Tibial nerve (tissue), 3 donors: ENCODE results near the gene SCN7A.

Source experiments
- POLR2A ChIP-seq, 2 donors: fragments of 450-650 bp; IDR thresholded peaks; one replicate each; pipeline ENCODE4 v1.6.1; 2017; ENCODE audit warnings: antibody characterized with exemption in 2 of 2, mild to moderate bottlenecking in 2 of 2, moderate library complexity in 2 of 2
- TF ChIP-seq, protein P1 (sequence below), 5 experiments: fragments of 200-600 bp in 3 of 5; fragments of 450-650 bp in 2 of 5; sonication (generic) in 3 of 5; IDR thresholded peaks; one replicate each; pipeline ENCODE4 v1.5.1; 2016 to 2019; ENCODE audit warnings: antibody characterized with exemption in 5 of 5, mild to moderate bottlenecking in 3 of 5, moderate library complexity in 2 of 5

DNA sequence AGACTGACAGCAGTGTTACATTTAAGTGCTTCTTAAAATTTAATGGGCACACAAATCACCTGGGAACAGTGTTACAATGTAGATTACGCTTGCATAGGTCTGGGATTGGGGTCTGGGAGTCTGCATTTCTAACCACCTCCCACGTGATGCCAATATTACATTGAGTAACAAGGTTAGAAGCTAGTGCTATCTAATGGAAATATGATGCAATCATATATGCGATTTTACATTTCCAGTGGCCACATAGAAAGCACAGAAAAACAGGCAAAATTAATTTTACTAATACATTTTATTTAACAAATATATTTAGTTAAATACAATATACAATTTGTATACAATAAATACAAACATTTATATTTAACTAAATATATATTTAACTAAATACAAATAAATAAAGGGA lies 53.7 kb downstream of the SCN7A start:
- no peak for TF ChIP-seq POLR2A (IDR thresholded peaks at IDR 0.05)
- TF ChIP-seq, protein P1, sequence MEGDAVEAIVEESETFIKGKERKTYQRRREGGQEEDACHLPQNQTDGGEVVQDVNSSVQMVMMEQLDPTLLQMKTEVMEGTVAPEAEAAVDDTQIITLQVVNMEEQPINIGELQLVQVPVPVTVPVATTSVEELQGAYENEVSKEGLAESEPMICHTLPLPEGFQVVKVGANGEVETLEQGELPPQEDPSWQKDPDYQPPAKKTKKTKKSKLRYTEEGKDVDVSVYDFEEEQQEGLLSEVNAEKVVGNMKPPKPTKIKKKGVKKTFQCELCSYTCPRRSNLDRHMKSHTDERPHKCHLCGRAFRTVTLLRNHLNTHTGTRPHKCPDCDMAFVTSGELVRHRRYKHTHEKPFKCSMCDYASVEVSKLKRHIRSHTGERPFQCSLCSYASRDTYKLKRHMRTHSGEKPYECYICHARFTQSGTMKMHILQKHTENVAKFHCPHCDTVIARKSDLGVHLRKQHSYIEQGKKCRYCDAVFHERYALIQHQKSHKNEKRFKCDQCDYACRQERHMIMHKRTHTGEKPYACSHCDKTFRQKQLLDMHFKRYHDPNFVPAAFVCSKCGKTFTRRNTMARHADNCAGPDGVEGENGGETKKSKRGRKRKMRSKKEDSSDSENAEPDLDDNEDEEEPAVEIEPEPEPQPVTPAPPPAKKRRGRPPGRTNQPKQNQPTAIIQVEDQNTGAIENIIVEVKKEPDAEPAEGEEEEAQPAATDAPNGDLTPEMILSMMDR (IDR thresholded peaks at IDR 0.05), result no peak
